Activated CD4-positive, alpha-beta T cell treated with anti-CD3 and anti-CD28 coated beads, Interleukin-2, amount 50 U/mL, for 24 hours (primary cell): ENCODE measurements around the gene LRMDA.

Source experiments
- DNase-seq, 2 donors: peaks; one replicate each; pipeline ENCODE4 v3.0.0-alpha.2; 2020; ENCODE audit warnings: low read depth in 1 of 2, low spot score in 1 of 2

The LRMDA gene

DNA sequence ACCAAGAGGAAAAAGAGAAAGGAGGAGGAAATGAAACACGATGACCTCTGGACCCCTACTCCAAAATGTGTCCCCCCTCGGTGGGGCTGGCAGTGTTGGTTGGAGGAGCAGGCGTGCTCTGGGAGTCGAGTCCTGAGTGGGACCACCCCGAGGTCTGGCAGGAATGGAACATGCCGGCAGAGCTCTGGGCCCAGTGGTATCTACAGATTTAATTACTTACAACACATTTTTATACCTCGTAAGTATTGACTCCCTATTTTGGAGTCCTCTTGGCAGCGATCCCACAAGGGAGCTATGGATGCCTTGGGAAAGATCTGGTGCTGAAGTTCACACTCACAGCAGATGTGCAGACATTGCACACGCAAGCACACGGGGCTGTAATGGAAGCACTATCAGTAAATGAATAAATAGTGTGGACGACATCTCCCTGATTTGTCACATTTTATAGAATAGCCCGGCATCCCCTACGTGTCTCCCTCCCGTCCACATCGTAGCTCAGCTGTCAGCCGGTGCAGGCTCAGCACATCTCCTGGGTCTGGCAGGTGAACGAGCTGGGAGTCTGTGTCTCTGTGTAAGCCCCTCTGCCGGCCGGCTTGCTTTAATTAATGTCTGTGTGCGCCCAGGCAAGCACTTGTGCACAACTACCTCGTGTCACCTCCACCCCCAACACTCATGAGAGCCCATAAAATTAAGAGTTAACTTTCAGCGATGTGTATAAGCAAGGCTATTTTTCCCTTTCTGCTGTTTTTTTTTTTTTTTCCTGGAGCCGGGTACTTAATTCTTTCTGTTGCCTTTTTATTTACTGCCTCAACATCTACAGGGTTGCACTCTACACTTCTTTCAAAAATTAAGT lies 603.2 kb downstream of the LRMDA start:
- DNase-seq, result no peak

DNA sequence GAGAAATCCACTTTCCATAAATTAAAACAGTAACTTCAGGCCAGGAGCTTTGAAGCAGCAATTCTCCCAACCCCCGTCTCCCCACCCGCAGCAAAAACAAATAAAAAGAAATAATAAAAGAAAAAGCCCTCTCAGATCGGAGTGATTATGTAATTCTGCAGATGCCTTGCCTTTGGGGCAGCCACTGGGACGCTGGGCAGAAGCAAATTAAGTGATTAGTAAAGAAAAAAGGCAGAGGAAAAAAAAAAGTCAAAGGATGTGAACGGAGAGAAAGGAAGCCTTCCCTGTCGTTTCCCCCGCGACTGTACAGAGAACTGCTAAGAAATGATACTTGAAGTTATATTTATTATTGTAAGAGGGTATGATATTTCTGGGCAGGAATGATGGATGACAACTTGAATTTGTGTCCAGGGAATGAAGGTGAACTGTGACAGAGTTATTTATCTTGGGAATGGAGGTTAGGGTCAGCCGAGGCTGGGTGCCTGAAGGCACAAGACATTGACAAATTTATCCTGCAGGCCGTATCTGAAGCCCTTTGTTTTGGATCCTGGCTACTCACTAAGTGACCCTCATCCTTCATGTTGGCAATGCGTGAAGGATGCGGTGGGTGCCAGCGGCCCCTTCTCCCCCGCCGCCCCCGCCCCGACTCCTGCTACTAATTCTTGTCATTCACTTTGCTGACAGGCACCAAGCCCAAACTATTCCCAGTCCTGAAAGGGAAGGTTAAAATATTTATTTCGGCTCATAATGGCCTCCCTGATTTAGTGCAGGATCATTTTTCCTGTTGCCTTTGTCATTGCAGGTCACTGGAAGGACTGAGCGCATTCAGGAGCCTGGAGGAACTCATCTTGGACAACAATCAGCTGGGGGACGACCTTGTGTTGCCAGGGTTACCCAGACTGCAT lies 604.0 kb downstream of the LRMDA start:
- DNase-seq, result no peak

DNA sequence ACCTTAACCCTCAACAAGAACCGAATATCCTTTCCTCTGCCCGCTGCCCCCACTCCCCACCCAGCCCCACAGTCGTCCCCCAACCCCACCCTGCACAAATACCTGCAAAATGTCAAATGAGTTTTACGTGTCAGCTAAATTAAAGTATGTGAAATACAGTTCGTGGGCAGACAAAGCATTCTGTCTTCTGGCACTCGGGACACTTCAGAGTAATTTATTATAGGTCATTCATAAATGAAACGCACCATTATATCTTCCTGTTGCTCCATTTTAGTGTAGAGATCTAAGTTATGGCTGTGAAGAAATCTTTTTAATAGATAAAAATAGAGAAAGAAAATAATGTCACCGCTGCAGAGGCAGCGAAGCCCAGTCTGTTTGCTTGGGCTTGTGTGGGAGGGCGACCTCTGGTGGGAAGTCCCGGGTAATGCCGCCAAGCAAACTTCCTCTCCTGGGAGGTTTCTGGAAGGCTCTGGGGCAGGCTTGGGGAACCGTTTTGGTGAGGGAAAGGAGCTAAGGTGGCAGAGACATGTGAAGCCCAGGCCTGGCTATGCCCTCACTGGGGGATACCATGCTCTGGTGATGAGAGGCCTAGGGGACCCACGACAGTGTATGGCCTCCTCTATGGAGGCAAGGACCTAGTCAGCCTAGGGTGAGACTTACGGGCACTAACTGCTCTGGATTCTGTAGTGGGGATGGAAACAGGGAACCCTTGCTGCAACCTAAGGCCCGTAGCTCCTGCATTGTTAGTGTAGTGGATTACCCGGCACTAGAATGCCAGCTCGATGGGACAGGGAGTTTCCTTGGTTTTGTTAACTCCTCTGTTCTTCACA lies 604.9 kb downstream of the LRMDA start:
- DNase-seq, result peak in 1 of 2 donors; percentile 29

DNA sequence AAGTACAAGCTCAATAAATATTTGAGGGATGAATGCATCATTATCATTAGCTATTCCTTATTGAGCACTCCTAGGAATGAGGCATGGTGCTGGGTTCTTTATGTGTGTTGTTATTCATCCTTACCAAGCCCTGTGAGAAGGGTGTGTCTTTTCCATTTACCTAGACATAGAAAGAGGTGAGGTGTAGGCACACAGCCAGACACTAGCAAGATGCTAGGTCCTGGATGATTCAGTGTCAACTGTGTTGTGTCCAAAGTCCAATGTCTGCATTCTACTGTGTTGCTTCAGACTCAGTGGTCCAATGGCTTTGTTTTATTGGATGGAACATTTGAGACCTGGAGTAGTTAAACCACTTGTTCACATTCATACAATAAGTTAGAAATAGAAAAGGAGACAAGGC lies 605.5 kb downstream of the LRMDA start:
- DNase-seq, result no peak

DNA sequence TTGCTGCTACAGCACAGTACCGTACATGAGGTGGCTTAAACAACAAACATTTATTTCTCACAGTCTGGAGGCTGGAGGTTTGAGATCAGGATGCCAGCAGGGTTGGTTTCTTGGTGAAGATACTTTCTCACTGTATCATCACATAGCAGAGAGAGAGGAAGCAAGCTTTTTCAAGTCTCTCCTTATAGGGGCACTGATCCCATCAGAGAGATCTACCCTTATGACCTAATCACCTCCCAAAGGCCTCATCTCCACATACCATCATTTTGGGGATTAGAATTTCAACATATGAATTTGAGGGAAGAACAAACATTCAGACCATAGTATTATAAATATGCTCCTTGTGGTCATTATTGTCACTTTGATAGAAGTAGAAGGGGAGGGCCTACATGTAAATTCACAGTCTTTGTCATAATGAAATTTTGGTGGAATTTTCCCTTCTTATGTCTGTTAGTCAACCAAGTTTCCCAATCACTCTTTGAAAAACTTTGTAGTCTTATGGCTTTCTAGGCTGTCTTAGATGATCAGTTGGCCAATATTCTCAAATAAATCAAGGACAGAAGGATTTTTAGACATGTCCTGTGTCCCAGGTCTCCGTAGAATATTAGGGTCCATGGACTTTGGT lies 606.2 kb downstream of the LRMDA start:
- DNase-seq, result no peak

DNA sequence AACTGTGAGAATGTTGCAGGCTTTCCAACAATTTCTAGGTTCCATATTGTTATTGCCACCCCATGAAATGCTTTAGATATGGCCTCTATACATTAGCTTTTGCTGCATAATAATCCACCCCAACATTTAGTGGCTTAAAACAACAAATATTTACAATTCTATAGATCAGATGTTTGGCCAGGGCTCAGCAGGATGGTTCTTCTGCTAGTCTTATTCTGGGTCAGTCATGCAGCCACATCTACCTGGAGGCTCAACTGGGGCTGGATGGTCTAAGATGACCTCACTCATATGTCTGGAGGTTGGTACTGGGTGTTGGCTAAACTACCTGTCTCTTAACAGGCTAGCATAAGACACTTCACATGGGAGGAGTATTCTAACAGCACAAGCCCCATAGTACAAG lies 607.3 kb downstream of the LRMDA start:
- no peak for DNase-seq

DNA sequence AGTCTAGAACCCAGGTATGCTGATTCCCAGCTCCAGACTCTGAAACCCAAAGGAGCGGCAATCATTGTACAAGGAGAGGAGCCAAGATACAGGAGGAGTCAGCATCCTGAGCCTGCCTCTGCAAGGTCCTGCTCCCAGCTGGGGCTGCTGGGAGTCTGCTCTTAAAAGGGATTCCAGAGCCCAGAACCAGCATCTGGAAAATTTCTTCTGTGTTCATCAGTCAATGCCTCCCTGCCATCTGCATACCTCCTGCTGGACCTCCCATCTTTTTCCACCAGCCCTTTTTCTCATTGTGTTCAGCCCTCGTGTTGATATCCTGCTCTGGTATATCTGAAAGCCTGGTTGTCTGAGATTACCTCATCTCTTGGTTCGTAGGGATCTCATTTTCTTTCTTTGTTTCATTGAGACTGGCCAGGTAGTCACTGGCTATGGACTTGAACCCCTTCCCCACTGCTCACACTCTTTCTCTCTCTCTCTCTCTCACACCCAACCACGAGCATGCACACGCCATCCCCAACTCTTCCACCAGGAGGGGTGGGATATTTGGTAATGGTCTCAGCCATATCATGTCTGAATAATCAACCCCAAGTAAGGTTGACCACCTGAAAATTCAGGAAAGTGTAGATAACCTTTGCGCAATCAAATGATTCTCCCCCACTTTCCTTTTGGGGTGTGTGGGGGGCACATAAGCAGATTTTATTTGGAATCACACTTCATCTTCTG lies 608.8 kb downstream of the LRMDA start:
- DNase-seq, result no peak

DNA sequence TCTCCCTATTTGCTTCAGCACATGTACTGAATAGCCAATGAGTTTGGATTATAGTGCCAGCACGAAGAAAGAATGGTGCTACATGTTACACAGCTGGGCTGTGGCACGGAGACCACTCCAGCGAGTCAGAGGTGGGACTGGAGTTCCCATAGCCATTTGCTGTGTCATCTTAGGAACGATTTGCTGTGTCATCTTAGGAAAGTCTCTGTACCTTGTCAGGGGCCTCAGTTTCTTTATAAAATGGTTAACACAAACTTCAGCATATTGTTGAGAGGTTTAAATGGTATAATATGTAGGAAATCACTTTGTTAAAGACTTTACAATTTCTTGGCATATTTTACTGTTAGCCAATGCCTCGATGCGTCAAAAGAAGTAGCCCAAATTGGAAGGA lies 609.4 kb downstream of the LRMDA start:
- no peak for DNase-seq

DNA sequence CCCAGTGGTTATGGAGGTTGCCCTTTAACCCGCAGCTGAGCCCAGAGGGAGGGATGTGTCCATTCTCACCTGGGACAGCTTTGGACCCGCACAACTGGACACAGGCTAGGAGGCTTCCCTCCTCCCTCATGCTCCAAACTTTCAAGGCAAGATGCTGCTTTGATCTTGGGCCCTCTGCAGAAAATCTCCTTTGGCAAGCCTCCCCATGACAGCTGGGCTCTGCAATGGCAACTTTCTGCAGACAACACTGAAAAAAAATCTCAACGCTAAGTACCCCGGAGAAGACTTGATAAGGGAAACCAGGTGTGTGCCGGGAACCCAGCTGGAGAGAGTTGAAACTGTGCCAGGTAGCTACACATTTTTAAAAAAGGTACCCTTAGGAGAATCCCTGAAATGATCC lies 610.1 kb downstream of the LRMDA start:
- DNase-seq, result no peak

DNA sequence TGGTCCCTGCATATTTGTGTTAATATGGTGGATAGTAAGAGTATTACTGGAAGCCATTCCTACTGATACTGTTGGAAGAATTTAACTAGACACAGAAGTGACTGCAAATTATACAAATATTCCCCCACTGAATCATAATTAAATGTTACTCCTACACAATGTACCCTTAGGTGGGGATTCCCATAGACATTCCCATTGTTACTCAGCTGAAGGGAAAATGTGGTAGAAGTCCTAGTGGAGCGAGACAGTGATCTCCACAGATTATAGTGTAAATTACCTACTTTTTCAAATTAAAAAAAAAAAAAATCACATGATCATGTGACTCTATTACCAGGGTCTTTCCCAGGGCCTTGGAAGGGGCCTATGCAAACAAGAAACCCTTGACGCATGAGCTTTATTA lies 611.8 kb downstream of the LRMDA start:
- no peak for DNase-seq

DNA sequence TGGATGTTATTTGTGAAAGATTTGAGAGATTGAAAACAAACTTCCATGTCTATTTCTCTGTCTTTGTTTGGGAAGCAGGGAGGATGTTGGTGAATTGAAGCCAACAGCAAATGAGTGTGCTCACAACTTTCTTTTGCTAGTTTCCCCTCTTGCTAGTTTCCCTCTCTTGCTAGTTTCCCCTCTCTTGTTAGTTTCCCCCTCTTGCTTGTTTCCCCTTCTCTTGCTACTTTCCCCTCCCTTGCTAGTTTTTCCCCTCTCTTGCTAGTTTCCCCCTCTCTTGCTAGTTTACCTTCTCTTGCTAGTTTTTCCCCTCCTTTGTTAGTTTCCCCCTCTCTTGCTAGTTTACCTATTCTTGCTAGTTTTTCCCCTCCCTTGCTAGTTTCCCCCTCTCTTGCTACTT lies 613.3 kb downstream of the LRMDA start:
- no peak for DNase-seq

DNA sequence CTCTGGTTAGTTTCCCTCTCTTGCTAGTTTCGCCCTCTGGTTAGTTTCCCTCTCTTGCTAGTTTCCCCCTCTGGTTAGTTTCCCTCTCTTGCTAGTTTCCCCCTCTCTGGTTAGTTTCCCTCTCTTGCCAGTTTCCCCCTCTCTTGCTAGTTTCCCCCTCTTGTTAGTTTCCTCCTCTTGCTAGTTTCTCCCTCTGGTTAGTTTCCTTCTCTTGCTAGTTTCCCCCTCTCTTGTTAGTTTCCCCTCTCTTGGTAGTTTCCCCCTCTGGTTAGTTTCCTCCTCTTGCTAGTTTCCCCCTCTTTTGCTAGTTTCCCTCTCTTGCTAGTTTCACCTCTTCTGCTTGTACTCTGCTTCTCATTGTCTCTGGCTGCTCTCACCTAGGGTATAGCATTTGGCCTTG lies 613.8 kb downstream of the LRMDA start:
- DNase-seq, result no peak

DNA sequence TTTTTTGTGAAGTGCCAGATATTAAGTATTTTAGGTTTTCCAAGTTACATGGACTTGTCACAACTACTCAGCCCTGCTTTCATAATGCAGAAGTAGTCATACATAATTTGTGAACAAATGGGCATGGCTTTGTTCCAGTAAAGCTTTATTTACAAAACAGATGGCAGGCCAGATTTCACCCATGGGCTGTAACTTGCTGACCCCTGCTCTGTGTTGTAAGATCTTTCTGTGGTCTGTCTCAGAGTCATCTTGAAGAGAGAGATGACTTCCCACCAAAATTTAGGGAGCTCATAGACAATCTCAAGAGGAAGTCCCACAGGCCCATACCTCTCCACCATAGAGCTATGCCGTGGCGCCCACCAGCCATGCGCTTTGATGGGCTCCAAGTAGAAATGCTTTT lies 616.1 kb downstream of the LRMDA start:
- no peak for DNase-seq

DNA sequence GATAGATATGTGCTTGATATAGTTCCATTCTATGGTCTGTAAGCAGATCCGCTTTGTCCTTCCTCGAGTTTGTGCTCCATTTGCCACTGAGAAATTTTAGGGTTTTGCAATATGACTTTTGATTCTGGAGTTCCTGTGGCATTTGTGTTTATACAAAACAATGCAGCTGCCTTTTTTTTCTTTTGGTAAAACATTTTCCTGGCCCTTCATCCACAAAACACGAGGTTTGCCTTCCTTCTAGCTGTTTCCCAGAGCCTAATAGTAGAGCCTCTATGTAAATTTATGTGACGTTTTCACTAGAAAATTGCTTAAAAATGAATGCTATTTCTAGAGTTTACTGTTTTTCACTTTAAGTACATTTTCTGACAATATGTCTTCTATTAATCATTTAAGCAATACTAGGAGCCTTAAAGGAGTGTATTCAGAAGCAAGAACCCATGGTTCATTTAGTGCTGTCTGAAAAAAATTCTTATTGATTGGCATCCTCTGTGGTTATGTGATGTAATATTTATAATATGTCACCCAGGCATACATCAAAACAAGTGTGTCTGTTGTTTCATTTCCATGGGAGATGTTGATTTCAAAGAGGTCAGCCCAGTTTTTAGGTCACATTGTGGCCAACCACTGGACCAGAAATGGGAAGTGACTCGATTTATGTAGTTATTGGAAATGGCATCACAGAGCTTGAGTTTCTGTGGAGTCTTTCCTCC lies 618.3 kb downstream of the LRMDA start:
- DNase-seq, result no peak

DNA sequence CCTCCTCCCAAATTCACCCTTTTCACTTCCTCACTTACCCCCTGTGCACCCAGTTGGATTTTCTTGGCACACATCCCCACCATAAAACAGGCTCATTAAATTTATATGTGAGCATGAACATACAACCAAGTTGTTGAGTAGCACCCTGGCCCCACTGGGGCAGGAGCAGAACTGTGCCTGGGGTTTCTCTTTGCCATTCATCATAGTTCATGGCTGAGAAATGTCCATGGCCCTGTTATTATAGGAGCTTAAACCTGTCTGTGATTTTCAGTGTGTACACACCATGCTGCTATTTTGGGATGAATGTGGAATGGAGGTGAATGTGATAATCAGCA lies 618.8 kb downstream of the LRMDA start:
- no peak for DNase-seq

DNA sequence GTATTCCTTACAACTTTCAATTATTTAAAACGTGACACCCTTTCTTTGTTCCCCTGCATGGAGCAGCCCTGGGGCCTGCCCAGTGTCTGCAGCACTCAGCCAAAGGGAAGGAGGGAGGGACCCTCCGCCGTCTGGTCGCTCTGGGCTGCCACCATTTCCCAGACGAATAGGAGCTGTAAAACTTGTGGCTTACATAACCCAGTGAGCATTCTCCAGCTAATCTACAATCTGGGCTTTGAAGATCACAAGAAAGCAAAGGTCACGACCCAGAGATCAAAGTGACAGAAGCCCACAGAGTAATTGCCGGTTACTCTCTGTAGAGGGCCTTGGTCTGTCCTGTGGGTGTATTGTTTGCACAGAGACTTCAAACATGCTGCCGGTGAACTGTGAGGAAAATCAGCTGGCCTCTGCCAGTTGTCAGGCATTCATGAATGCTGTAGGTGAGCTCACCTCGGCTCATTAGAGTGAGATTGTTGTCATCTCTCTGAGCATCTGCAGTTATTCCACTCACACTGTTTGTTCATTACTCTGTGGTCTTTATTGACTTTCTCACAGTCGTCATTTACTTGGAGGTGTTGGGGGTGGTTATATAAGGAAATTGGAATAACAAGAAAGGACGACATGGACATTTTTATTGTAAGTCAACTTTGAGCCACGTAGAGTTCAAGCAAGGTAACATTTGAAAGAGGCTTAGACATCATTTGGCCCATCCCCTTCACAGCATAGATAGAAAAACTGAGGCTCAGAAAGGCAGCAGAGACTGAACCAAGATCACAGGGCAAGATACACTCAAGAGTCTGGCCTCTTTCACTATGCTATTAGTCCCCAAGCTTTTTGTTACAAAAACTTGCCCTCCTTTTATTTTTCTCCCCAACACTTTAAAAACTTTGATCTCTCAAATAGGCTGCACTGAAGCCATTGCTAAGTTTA lies 619.8 kb downstream of the LRMDA start:
- DNase-seq, result no peak

DNA sequence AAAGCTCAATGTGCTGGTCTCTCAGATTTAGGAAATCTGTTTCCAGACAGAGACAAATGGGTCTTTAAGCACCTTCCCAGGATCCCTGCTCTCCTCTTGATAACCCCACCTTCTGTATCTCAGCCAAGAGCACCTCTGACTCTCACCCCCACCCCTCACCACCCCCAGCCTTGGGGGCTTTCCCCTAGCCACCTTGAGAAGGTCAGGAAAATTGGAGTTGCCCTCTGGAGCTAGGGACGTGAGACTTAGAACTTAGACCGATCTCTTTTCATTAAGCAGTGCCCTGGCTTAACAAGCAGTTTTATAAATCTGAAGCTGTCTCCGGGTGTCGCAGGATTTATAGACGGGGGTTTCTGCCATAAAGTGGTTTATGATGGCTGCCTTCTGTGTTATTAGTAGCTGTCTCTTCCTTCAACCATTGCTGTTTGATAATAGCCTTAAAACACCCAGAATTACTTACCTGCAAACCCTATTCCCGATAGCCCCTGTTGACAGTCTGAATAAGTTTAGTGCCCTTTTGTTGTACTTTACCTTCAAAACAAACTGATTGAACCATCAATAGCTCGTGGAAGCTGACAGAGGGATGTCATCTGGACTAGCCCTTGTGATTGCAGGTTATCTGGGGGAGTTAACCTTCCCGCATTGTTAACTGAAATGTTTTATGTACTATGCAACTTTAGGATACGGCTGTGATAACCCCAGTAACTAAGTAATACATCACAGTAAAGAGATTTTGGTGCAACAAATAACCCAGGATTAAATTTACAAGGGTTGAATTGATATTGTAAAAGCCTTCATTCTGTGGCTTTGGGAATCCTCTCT lies 621.5 kb downstream of the LRMDA start:
- no peak for DNase-seq

DNA sequence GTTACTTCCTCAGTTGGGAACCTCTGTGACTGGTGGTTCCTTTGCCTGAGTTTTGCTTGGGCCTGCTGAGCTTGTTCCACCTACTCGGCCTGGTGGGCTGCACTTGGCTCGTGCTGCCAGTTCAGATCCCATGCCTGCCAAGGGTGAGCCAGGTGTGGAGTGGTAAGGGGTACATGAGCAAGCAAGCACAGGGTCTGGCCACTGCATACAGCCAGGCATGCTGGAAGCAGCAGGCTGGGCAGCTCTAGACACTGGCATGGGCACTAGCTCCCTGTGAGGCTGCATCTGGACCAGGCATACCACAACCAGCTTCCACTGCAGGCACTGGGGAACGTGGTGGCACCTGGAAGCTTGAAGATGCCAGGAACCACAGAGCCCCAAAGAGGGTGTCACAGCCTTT lies 624.0 kb downstream of the LRMDA start:
- no peak for DNase-seq
